ENCODE data around the gene KRTAP3-3. TPM values are rescaled to one million over a fixed set of nuclear protein-coding genes. Genes with fewer than 3 reads are reported as not detected.
"Not testable (repeated sequence)": the region's sequence is repeated elsewhere in the genome, so short reads cannot be mapped to it uniquely, and the experiment has no call there.

KRTAP3-3 gene
- not detected in 2 replicates for total RNA-seq
- not detected in 2 replicates for polyA plus RNA-seq
- not detected in 2 replicates for polyA plus RNA-seq (2012)
- polyA minus RNA-seq (ENCODE audit: low replicate concordance) = not detected in 2 replicates

DNA sequence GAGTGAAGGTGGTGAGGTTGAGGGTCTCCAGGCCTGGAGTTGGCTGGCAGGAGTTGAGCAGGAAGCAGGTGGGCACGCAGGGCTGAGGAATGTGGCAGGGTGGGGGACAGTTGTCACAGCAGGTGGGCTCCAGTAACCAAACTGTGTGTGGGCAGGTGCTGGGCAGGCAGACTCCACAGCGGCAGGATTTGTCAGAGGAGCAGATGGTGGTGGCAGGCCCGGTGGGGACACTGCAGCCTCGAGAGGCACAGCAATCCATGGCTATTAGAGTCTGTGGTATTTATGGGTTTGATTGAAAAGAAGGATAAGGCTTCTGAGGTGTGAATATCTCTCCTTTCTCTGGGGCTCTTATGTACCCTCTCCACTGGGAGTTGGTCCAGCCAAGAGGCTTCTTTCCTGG, at the start of gene KRTAP3-3:
Gene KRTAP3-3 (minus strand): TSS at position 326 of the 400 bp plus-strand sequence. CDS start 67 bp downstream, at position 259.
- Histone ChIP-seq H3K4me1 (ENCODE audit: control insufficient read depth, extremely low read depth, insufficient read depth, low read length) (no peaks in the 10 kb centered on the region), H2AFZ (ENCODE audit: low read length) (no peak within 1 kb of the TSS), H3K27me3 (ENCODE audit: control insufficient read depth, insufficient read depth, low read length) (no peaks in the 10 kb centered on the region), H4K20me1 (ENCODE audit: control insufficient read depth, extremely low read depth, insufficient read depth, low read length) (no peaks in the 10 kb centered on the region), H3K9me3 (ENCODE audit: control insufficient read depth, insufficient read depth, low read depth, low read length) (no peaks in the 10 kb centered on the region), H3K36me3 (ENCODE audit: control insufficient read depth, insufficient read depth, low read length) (no peaks in the 10 kb centered on the region), H3K79me2 (ENCODE audit: control insufficient read depth, insufficient read depth, low read length) (no peaks in the 10 kb centered on the region), H3K9ac (ENCODE audit: insufficient read depth, low read length) (no peak within 1 kb of the TSS), H3K27ac (ENCODE audit: insufficient read depth, low read length) (no peak within 1 kb of the TSS), H3K4me2 (ENCODE audit: extremely low read depth, insufficient read depth, low read length) (no peak within 1 kb of the TSS), H3K4me3 (replicated peaks in 1 of 4; ENCODE audit: control extremely low read depth in 1 of 4, insufficient read depth in 1 of 4, low read depth in 3 of 4, low read length in 4 of 4) (no peak within 1 kb of the TSS)
- DNase-seq (ENCODE audit: low read depth in 2 of 2) = no peak
- TF ChIP-seq EZH2 (IDR thresholded peaks at IDR 0.05; ENCODE audit: low read length, missing control alignments) = no peak
- TF ChIP-seq, protein P1, sequence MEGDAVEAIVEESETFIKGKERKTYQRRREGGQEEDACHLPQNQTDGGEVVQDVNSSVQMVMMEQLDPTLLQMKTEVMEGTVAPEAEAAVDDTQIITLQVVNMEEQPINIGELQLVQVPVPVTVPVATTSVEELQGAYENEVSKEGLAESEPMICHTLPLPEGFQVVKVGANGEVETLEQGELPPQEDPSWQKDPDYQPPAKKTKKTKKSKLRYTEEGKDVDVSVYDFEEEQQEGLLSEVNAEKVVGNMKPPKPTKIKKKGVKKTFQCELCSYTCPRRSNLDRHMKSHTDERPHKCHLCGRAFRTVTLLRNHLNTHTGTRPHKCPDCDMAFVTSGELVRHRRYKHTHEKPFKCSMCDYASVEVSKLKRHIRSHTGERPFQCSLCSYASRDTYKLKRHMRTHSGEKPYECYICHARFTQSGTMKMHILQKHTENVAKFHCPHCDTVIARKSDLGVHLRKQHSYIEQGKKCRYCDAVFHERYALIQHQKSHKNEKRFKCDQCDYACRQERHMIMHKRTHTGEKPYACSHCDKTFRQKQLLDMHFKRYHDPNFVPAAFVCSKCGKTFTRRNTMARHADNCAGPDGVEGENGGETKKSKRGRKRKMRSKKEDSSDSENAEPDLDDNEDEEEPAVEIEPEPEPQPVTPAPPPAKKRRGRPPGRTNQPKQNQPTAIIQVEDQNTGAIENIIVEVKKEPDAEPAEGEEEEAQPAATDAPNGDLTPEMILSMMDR (conservative IDR thresholded peaks at IDR 0.05 in 1 of 2, IDR thresholded peaks at IDR 0.05 in 1 of 2; ENCODE audit: low read depth in 1 of 2, low read length in 2 of 2) = no peak

DNA sequence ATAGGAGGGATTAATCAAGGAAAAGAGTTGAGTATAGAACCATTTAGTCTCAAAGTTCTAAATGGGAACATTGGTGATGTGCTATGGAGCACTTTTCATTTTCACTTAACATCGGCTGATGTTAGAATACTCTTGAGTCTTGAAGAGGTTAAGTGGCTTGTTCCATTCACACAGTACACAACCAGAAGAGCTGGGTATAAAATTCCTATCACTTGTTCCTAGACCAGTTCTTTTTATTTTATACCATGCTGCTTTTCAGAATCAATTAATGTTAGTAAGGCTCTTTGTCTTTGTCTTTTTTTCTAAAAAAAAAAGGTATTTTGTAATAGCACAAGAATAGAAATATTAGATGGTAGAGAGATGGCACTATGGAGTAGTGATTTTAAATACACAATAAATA, 49.0 kb upstream of the KRTAP3-3 start:
- Histone ChIP-seq H4K20me1 (ENCODE audit: control insufficient read depth, extremely low read depth, insufficient read depth, low read length) (no peaks in the 10 kb centered on the region), H3K9ac (ENCODE audit: insufficient read depth, low read length) (no peak overlapping the region), H3K4me3 (replicated peaks in 1 of 4; ENCODE audit: control extremely low read depth in 1 of 4, insufficient read depth in 1 of 4, low read depth in 3 of 4, low read length in 4 of 4) (no peak overlapping the region), H3K36me3 (ENCODE audit: control insufficient read depth, insufficient read depth, low read length) (no peaks in the 10 kb centered on the region), H3K27ac (ENCODE audit: insufficient read depth, low read length) (no peak overlapping the region), H3K4me2 (ENCODE audit: extremely low read depth, insufficient read depth, low read length) (no peak overlapping the region), H3K27me3 (ENCODE audit: control insufficient read depth, insufficient read depth, low read length) (no peaks in the 10 kb centered on the region), H3K4me1 (ENCODE audit: control insufficient read depth, extremely low read depth, insufficient read depth, low read length) (no peaks in the 10 kb centered on the region), H3K79me2 (ENCODE audit: control insufficient read depth, insufficient read depth, low read length) (no peaks in the 10 kb centered on the region), H3K9me3 (ENCODE audit: control insufficient read depth, insufficient read depth, low read depth, low read length) (no peaks in the 10 kb centered on the region), H2AFZ (ENCODE audit: low read length) (no peak overlapping the region)
- TF ChIP-seq, protein P1 (conservative IDR thresholded peaks at IDR 0.05 in 1 of 2, IDR thresholded peaks at IDR 0.05 in 1 of 2; ENCODE audit: low read depth in 1 of 2, low read length in 2 of 2) = no peak
- no peak for TF ChIP-seq EZH2 (IDR thresholded peaks at IDR 0.05; ENCODE audit: low read length, missing control alignments)
- DNase-seq (ENCODE audit: low read depth in 2 of 2) = no peak

DNA sequence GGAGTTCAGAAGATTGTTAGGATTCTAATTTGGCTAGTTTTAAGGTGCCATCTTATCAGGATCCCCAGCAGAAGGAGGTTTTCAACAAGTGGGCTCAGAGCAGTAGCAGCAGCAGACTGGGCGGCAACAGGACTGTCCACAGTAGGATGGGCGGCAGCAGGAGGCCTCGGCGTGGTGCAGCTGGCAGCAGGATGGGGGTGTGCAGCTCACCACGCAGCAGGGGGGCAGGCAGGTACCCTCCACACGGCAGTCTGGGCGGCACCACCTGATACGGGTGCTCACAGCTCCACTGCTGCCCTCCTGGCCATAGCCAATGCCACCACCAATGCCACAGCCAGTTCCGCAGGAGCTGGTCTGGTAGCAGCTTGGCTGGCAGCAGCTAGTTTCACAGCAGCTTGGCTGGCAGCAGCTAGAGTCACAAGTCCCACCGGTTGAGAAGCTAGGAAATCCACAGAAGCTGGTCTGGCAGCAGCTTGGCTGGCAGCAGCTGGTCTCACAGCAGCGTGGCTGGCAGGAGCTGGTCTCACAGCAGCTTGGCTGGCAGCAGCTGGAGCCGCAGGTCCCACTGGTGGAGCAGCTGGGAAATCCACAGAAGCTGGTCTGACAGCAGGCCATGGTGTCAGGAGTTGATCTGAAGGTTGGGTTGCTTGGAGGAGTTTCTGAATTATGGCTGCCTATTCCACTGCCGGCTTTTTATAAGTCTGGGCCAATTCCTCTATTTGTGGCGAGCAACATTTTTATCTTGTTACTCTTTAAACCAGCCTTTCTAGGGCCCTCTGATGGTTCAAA, 47.0 kb upstream of the KRTAP3-3 start, which contains the start of gene KRTAP1-1:
Gene KRTAP1-1 (minus strand): TSS at position 668 of the 789 bp plus-strand sequence. CDS start 53 bp downstream, at position 615.
- not testable (repeated sequence) for H3K36me3 ChIP-seq (ENCODE audit: control insufficient read depth, insufficient read depth, low read length); H3K9me3 ChIP-seq (ENCODE audit: control insufficient read depth, insufficient read depth, low read depth, low read length); DNase-seq (ENCODE audit: low read depth in 2 of 2); H3K27ac ChIP-seq (ENCODE audit: insufficient read depth, low read length); H3K4me3 ChIP-seq (replicated peaks in 1 of 4; ENCODE audit: control extremely low read depth in 1 of 4, insufficient read depth in 1 of 4, low read depth in 3 of 4, low read length in 4 of 4); H3K4me1 ChIP-seq (ENCODE audit: control insufficient read depth, extremely low read depth, insufficient read depth, low read length); H3K79me2 ChIP-seq (ENCODE audit: control insufficient read depth, insufficient read depth, low read length); H3K4me2 ChIP-seq (ENCODE audit: extremely low read depth, insufficient read depth, low read length); H2AFZ ChIP-seq (ENCODE audit: low read length); H4K20me1 ChIP-seq (ENCODE audit: control insufficient read depth, extremely low read depth, insufficient read depth, low read length); H3K27me3 ChIP-seq (ENCODE audit: control insufficient read depth, insufficient read depth, low read length); H3K9ac ChIP-seq (ENCODE audit: insufficient read depth, low read length)
- TF ChIP-seq, protein P1 (conservative IDR thresholded peaks at IDR 0.05 in 1 of 2, IDR thresholded peaks at IDR 0.05 in 1 of 2; ENCODE audit: low read depth in 1 of 2, low read length in 2 of 2) = peak in 1 of 2 donors; percentile 3

Data from fibroblast of lung (primary cell).